Glutamatergic neuron (in vitro differentiated cells): Measurements from ENCODE around the gene PLVAP. TPM values are rescaled to one million over a fixed set of nuclear protein-coding genes. Genes with fewer than 3 reads are reported as not detected.

Experiments used
- DNase-seq: peaks from one replicate; pipeline ENCODE4 v3.0.0; 2022
- H3K27ac Mint-ChIP-seq: one replicate; pipeline ENCODE4 v1.8.0; 2020; ENCODE audit warnings: mild to moderate bottlenecking, mixed read lengths, inconsistent platforms; ENCODE audit not compliant: unreplicated experiment
- H3K27me3 Mint-ChIP-seq: one replicate; pipeline ENCODE4 v1.8.0; 2020; ENCODE audit warnings: mild to moderate bottlenecking, moderate library complexity, mixed read lengths, inconsistent platforms; ENCODE audit not compliant: unreplicated experiment
- H3K36me3 Mint-ChIP-seq: one replicate; pipeline ENCODE4 v1.8.0; 2020; ENCODE audit warnings: mild to moderate bottlenecking, mixed read lengths, inconsistent platforms; ENCODE audit not compliant: unreplicated experiment
- H3K4me1 Mint-ChIP-seq: one replicate; pipeline ENCODE4 v1.8.0; 2020; ENCODE audit warnings: mild to moderate bottlenecking, low read depth, mixed read lengths, inconsistent platforms; ENCODE audit not compliant: unreplicated experiment
- H3K4me3 Mint-ChIP-seq: one replicate; pipeline ENCODE4 v1.8.0; 2020; ENCODE audit warnings: mild to moderate bottlenecking, mixed read lengths, inconsistent platforms; ENCODE audit not compliant: unreplicated experiment
- H3K9me3 Mint-ChIP-seq: one replicate; pipeline ENCODE4 v1.8.0; 2020; ENCODE audit warnings: mild to moderate bottlenecking, moderate library complexity, mixed read lengths, inconsistent platforms; ENCODE audit not compliant: unreplicated experiment
- CTCF ChIP-seq: fragments of 200-600 bp; sonication (generic); IDR thresholded peaks from one replicate; pipeline ENCODE4 v1.5.0; 2021; ENCODE audit not compliant: partially characterized antibody, unreplicated experiment
- total RNA-seq: library from RNA; stranded (reverse); fragmentation: NEBNext Ultra II Directional; extraction: Animal tissue kit (Norgen Biotek cat#: 25700); gene quantifications from one replicate; pipeline ENCODE4 v1.2.1, GENCODE V29; 2021; ENCODE audit not compliant: unreplicated experiment

Gene PLVAP
- total RNA-seq, 1 donor from 2014 or later: not detected

DNA sequence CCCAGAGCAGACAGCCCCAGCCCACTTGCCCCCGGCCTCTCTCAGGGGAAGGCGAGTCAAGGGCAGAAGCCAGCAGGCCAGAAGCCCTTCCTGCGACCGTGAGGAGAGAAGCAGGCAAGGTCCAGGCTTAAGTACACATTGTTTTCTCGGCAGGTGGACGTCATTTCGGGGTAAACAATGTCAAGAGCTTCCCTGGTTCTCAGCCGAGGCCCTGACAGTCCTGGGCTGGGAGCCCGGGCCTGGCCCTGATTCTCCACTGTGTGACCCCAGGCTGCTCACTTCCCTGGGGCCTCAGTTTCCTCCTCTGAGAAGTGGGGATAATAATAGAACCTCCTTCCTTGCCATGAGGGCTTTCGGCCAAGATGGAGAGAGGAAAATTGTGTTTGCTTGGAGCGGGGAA, 19.4 kb downstream of the PLVAP start:
- Mint-ChIP-seq H3K4me1 (no peaks in the 10 kb centered on the region), H3K4me3 (no peak overlapping the region), H3K27me3 (peaks cover 7% of the 10 kb centered on the region), H3K36me3 (no peaks in the 10 kb centered on the region), H3K9me3 (peaks cover 4% of the 10 kb centered on the region), H3K27ac (no peak overlapping the region)
- DNase-seq: no peak
- no peak for TF ChIP-seq CTCF

- no peak for DNase-seq
- Mint-ChIP-seq H3K27me3 (peaks cover 7% of the 10 kb centered on the region), H3K4me1 (no peaks in the 10 kb centered on the region), H3K9me3 (peaks cover 4% of the 10 kb centered on the region), H3K4me3 (no peak overlapping the region), H3K36me3 (no peaks in the 10 kb centered on the region), H3K27ac (no peak overlapping the region)
- TF ChIP-seq CTCF: no peak
Observed at GRCh38 chr19:17357078-17357666, 20.0 kb downstream of the PLVAP start.

GRCh38 chr19:17353386-17353785, 23.8 kb downstream of the PLVAP start:
- H3K27me3 Mint-ChIP-seq: peaks cover 5% of the 10 kb centered on the region
- H3K9me3 Mint-ChIP-seq: no peaks in the 10 kb centered on the region
- no peak overlapping the region for H3K4me3 Mint-ChIP-seq
- no peaks in the 10 kb centered on the region for H3K36me3 Mint-ChIP-seq
- TF ChIP-seq CTCF: no peak
- H3K27ac Mint-ChIP-seq: no peak overlapping the region
- H3K4me1 Mint-ChIP-seq: no peaks in the 10 kb centered on the region
- DNase-seq: no peak

GRCh38 chr19:17352608-17353280, 24.4 kb downstream of the PLVAP start:
- no peaks in the 10 kb centered on the region for H3K36me3 Mint-ChIP-seq
- H3K27me3 Mint-ChIP-seq: peaks cover 6% of the 10 kb centered on the region
- H3K4me3 Mint-ChIP-seq: no peak overlapping the region
- peaks cover under 1% of the 10 kb centered on the region for H3K9me3 Mint-ChIP-seq
- H3K4me1 Mint-ChIP-seq: no peaks in the 10 kb centered on the region
- no peak for DNase-seq
- no peak for TF ChIP-seq CTCF
- H3K27ac Mint-ChIP-seq: no peak overlapping the region

DNA sequence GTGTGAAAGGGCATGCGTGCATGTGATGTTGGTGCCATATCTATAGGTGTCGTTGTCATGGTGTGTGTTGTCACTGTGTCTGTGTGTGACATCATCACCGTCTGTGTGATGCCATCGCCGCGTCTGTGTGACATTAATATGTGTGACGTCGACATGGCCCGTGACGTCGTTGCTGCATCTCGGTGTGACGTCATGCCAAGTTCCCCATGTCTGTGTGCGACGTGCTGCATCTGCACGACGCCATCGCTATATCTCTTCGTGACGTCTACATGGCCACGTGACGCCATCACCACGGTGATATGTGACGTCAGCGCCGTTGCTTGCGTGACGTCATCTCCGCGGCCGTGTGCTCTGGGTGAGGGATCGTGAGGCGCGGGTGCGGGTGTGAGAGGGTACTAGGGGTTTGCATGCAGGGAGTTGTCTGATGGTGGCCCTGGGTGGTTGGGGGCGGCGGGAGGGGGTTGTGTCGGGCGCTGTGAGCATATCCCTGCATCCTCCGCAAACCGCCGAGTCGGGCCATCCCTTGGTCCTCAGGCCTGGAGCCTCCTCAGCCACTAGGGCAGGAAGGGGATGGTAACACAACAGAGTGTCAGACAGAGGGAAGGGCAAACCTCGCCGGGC, 25.2 kb downstream of the PLVAP start:
- Mint-ChIP-seq H3K27ac (no peak overlapping the region), H3K36me3 (no peaks in the 10 kb centered on the region), H3K9me3 (peaks cover 3% of the 10 kb centered on the region), H3K4me1 (no peaks in the 10 kb centered on the region), H3K27me3 (peaks cover 7% of the 10 kb centered on the region), H3K4me3 (no peak overlapping the region)
- no peak for TF ChIP-seq CTCF
- DNase-seq: no peak
